Right forelimb (tissue), 1 donor: Measurements from ENCODE around the gene G3BP2.
"Not testable (repeated sequence)": the region's sequence is repeated elsewhere in the genome, so short reads cannot be mapped to it uniquely, and the experiment has no call there.

ENCODE experiments used
- DNase-seq: peaks from one replicate; pipeline ENCODE4 v3.0.0-alpha.2; 2018

G3BP2 gene

DNA sequence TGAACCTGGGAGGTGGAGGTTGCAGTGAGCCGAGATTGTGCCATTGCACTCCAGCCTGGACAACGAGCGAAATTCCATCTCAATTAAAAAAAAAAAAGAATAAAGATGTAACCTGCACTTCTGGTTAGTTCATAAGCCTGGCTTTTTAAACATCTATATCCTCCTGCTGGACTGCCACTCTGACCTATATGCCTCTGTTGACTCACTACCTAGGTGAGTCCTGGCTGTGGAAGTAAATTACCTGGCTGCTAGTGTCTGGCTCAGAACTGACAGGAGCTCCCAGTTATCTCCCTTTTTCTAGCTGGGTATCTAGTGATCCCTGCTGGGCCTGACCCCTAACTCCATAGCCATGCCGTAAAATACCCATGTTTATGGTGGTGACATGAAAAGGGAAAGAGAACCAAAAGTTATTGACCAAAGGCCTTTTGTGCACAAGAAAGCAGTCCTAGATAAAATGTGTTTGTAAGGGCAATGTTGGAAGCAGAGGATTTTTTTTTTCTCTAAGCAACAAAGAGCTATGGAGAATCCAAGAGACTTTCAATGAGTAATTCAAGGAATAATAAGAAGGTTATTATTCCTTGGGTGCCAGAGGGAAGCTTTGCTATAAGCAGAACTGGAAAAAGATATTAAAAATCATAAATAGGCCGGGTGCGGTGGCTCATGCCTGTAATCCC lies 10.4 kb upstream of the G3BP2 start:
- no peak for DNase-seq

DNA sequence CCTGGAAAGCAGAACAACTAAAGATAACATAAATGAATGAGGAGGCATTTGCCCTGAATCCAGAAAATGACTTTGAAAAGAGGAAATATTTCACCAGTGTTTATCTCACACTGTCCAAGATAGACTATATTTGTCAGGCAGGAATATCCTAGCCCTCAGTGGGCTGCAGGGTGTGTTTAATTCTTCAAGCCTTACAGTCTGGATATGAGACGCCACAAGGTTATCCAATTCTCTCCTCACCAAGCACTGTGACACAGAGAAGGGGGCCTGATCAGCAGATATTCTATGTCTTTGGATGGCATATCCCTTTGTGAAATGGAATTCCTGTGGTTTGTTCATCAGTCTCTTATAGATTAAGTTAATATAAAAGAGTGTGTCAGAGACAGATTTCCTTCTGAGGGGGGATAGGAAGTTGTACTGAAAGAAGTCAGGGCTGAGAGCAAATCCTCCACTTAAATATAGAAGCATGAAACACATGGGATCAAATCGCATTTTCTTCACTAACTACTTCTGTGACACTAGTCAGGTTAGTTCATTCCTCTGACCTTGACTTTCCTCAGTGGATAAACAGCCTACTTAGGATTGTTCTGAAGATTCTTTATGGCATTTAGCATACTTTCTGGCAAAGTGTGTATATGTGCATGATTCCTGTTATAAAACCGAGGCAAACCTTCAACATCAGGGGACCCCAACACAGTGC lies 6.8 kb upstream of the G3BP2 start:
- no peak for DNase-seq

DNA sequence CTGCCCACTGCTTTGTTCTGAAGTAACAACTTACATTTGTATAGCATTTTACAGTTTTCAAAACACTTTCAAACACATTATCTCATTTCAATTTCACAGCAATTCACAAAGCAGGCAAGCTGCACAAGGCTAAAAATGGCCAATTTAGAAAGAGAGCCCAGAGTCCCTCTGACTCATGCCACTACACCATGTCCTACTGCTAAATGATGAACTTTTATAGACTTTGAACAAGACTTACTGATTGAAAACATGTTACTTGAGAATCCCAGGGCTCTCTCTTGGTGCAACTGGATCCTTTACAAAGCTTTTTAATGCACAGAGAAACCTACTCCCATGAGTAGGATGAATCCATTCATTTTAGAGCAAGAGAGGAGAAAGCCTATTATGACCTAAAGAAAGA lies 5.8 kb upstream of the G3BP2 start:
- DNase-seq = no peak

DNA sequence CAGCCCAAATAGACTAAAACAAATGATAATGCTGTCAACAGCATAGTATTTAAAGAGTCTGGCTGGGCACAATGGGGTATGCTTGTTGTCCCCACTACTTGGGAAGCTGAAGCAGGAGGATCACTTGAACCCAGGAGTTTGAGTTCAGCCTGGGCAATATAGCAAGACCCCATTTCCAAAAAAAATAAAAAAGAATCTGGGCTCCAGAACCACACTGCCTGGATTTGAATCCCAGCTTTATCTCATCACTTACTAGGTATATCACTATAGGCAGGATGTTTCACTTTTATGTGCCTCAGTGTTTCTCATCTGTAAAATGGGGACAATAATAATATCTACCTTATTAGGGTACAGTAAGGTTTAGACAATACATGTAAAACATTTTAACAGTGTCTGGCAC lies 5.3 kb upstream of the G3BP2 start:
- DNase-seq = no peak

DNA sequence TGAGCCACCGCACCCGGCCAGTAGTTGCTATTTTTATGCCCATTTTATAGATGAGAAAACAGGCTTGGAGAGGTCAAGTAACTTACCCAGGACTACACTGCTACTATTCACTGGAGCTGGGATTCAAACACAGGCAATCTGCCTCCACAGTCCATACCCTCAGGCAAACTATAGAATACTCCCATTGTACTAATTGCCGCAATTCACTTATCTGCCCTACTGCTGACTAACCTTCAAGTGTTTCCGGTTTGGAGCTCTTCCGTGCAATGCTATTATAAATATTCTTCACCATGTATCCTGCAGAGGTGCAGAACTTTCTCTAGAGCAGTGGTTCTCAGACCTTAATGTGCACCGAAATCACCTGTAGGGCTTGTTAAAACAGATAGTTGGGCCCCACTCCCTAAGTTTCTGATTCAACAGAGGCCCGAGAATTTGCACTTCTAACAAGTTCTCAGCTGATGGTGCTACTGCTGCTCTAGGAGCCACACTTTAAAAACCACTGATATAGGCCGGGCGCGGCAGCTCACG lies 1.9 kb upstream of the G3BP2 start:
- DNase-seq = no peak

DNA sequence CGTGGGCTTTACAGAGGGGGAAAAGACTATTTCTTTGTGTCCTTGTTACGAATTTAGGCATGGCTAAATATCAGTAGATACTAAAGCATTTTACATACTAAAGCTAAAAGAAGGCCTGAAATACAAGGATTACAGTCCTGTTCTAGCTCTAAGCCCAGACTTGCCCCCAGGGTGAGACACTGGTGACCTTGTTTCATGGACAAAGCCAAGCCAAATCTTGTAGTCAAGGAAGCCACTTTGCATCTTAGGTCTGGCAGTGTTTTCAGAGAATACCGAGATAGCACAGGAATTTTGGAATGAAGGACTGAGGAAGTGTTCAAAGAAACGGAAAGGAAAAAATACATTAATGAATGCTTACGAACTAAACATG lies 733 bp upstream of the G3BP2 start:
- DNase-seq = no peak

DNA sequence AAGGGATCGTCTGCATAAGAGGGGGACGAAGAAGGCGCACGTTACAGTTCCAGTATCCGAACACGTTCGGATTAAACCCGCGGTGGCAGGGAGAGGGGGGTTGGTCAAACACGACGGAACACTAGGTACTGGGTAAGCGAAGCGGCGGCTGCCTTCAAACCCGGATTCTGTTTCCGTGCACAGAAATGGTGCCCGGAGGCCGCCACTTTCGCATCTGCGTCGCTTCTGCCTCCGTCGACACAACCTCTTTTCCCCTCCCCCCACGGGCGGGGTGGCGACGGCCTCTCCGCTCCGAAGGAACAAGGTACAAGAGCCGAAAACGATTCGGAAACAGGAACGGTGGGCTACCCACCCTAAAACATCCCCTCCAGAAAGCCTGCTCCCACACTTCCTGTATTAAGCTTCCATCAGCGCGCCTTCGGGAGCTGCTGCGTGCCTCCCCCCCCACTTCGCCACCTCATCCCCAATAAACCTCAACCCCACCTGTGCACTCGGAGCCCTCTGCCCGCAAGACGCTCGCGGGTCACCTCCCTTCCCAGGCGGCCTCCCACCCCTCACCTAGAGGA lies 667 bp downstream of the G3BP2 start:
- DNase-seq = peak; percentile 81

DNA sequence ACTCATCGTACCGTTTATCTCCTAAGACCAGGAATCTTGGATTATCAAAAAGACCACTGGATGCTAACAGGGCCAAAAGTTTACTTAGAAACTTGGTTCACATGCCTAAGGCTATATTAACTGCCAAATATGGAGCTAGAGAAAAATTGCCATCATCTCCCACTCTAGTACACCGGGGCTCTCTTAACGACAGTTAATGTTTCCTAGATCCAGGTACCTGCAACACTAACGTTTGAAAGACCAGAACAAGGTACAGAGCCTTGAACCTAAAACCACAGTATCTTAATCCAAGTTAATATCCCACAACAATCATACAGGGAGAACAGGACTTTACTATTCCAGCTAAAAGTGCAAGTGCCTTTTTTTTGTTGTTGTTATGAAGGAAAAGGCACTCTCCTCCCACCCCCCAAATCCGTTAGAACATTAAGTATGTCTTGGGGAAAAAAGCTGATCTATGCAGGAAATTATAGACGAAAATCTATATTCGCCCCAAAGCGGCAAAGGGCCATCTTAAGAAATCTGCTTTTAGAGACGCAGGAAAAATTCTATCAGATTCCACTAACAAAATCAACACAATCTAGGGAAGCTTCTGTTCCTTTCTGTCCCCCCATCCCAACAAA lies 1.3 kb downstream of the G3BP2 start:
- no peak for DNase-seq

DNA sequence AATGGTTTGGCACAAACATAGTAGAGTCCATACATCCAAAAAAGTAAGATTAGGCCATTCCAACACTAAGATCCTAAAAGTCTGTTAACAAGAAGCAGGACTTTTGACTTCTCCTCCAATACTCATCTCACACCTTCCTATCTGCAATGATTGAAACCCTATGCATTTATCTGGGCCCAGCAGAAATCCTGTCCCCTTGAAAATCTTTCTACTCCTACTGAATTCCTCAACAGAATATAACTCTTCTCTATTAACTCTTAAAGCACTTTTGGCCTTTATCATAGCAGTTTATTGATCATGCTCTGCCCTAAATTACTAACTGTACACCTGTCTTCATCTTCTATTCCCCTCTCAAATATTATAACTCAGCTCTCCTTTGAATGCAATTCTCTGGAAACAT lies 4.6 kb downstream of the G3BP2 start:
- no peak for DNase-seq

DNA sequence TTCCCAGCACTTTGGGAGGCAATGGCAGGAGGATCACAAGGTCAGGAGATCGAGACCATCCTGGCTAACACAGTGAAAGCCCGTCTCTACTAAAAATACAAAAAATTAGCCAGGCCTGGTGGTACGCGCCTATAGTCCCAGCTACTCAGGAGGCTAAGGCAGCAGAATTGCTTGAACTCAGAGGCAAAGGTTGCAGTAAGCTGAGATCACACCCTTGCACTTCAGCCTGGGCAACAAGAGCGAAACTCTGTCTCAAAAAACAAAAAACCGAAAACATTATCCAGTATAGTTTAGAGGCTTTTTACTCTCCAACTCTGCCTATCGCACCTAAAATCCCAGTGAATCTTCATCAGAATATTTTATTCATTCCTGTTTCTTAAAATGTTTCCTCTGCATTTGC lies 5.6 kb downstream of the G3BP2 start:
- not testable (repeated sequence) for DNase-seq

DNA sequence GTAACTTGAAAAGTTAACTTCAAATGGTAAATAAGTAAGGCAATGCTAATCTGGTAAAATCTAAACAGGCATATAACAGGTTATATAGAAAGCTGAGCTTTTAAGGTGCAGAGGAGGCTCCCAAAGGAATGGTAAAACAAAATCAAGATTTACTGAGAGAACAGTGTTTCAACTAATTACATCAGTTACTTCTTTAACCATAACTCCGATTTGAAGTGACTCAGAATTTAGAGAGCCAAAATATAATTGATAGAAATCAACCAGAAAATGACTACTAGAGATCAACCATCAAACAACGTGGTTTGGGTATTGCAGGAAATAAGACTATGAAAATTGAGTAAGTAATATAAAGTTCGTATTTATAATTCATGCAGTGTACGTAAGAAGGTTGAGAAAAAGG lies 6.9 kb downstream of the G3BP2 start:
- no peak for DNase-seq

DNA sequence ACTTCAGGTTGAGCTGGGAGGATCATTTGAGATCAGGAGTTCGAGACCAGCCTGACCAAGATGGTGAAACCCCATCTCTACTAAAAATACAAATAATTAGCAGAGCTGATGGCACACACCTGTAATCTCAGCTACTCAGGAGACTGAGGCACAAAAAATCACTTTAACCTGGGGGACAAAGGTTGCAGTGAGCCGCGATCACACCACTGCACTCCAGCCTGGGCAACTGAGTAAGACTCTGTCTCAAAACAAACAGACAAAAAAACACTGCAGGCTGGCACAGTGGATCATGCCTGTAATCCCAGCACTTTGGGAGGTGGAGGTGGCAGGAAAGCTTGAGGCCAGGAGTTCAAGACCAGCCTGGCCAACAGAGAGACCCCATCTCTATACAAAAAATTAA lies 8.6 kb downstream of the G3BP2 start:
- not testable (repeated sequence) for DNase-seq

DNA sequence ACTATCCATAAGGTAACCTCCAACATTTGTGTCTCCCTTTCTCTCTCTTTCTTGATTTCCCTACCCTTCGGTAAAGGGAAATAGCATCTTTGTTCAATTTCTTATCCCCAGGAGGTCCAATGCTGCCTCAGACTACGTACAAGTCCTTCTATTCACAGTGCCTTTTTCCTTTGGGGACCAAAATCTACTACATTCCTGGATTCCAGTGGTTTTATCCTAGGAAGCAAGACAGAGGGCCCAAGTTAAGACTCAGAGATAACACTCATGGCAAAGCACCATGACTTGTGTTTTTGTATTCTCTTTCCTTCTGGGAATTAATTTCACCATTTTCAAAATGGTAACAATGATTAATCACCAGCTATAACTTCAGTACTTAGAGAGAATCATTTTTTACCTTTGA lies 10.6 kb downstream of the G3BP2 start:
- no peak for DNase-seq

DNA sequence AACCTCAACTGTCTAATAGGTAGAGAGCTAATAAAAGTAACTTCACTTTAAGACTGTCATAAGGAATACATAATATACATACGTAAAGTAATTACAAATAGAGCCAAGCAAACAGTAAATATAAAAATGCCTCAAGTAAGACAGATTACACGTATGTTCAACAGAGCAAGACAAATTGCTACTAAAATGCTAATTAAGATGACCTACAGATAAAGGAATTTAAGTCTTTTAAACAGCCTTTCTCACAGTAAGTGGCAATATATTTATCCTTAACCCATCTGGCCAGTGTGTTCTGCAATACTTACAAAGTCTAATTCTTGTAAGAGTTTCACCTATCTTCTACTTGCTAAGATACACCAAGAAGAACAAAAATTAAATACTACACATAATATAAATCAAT lies 12.7 kb downstream of the G3BP2 start:
- no peak for DNase-seq

DNA sequence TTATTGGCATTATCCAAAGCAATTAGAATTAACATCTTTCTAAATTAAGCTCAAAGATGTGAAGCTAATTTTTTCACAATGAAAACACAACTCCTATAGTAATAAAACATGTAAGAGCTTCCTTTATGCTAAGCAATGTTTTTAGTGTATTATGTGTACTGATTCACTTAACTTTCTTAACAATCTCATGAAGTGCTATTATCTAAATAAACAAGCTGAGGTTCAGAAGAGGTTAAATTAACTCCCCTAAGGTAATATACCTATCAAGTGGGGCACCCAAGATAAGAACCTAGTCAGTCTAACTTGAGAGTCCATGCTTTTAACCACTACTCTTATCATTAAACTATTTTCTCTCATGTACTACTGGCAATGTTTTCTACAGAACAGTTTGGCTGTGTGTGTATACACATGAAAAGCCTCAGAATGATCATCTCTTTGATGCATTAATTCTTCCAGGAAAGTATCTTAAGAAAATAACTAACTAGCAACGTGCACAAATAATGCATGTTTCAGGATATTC lies 13.6 kb downstream of the G3BP2 start:
- no peak for DNase-seq

DNA sequence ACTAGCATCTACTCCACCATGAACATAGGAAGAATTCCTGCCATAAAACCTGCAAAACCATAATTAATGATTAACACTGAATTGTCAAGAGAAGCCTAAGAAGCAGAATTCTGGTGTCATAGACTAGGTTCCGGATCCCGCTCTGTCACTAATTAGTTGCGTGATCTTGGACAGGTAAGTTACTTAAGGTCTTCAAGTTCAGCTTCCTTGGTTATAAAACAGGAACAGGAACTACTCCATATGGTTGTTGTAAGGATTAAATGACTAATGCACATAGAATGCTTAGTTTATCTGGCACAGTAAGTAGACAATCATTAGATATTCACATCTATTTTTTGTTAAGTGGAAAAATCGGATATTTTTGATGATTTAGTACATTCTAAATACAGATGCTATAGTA lies 14.3 kb downstream of the G3BP2 start:
- DNase-seq = no peak

DNA sequence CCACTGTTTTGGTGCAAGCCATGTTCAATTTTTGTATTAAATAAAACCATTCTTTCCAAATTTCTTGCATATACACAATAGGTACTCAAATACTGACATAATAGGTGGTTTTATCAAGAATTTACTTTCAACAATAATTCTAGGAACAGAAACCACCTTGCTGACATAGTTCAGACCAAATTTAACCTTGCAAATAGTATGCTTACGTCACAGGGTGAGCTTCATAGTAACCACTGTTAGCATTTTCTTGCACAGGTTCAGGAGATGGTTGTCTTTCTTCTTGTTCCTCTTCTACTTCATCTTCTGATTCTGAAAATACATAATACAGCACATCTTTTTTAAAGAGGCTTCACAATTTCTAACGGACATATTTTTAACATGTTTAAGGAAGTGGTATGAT lies 17.6 kb downstream of the G3BP2 start:
- no peak for DNase-seq

DNA sequence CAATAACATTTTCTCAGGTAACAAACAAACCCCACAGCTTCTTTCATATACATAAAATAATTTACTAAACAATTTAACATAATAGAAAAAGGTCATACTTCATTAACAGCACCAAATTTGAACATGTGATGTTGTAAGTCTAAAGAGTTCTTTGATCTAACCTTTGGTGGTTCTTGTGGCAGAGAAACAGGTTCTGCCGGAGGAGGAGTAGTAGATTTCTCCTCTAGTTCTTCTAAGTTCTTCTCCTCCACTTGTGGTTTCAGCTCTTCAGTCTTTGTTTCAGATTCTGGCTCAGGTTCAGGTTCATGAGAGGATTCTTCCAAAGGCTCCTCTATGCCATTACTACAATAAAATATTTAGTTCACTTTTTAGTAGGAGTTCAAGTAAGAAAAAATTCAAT lies 18.3 kb downstream of the G3BP2 start:
- no peak for DNase-seq

DNA sequence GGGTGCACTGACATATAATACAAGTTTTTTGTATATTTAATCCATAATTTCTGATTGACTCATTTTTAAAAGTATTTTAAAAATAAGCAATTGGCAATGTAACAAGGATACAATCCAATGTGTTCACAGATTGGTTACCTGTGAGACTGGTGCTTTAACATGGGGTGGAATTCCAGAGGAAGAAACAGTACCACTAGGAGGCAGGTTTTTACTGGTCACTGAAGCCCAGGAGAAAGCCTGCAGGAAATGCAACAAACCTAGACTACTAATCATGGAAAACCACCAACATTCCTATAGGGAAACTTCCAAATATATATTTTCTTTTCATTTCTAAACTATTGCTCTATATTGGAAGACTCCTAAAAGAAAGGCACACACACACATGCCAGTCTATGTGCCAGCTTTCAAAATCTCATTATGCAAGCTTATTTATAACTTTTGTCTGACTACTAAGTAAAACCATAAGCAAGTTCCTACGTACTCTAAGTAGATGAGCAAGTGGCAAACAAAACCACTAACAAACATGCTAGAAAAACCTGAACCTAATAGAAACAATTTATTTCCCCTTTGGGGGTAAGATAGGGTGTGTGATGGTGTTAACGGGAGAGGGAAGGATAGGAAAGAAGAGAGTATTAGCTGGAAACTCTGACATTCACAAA lies 19.2 kb downstream of the G3BP2 start:
- no peak for DNase-seq

DNA sequence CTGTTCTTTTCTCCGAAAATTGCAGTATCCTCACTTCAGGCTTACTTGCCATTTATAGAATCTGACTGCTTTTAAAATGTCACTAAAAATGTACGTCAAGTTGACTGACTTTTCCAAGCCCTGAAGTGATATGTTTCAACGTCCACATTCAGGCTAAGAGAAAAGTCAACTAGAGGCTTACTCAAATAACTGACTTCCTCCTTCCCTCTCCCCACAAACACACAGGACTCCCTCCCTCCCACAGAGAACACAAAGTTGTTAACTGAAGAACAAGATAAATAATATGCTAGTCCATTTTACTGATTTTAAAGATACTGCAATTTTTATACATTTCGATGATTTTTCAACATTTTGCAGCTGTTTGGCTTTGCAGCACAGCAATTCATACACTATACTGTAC lies 29.1 kb downstream of the G3BP2 start:
- no peak for DNase-seq

DNA sequence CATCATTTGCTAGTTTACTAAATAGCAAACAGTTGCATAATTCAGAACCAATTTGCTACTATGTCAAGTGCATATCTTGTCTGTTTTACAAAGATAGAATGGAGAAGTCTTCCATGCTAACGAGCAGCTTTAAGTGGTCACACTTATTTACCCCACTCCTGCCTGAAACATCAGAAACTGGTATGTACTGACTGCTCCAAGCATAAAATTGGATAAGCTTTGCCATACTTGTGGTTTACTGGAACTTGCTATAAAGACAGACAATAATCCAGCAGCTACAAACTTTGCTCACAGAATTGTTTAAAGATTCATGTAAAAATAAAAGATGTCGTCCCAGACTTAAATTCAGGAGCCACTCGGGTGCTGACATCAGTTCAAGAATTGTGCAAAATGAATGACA lies 29.6 kb downstream of the G3BP2 start:
- no peak for DNase-seq

DNA sequence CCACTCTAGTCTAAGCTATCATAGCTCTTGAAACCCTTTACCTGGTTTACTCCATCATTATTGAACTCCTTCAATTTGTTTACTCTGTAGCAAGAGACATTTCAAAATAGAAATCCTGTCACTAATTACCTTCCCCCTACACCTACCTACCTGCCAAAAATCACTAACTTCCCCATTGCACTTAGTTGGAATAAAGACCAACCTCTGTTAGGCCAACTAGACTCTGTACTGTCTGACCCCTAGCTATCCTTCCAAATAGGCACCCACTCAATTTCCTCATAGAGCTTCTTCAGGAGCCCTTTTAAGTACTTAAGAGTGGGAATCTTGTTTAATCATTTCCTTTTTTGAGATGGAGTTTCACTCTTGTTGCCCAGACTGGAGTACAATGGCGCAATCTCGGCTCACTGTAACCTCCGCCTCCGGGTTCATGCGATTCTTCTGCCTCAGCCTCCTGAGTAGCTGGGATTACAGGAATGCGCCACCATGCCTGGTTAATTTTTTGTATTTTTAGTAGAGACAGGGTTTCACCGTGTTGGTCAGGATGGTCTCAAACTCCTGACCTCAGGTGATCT lies 34.0 kb downstream of the G3BP2 start:
- no peak for DNase-seq

DNA sequence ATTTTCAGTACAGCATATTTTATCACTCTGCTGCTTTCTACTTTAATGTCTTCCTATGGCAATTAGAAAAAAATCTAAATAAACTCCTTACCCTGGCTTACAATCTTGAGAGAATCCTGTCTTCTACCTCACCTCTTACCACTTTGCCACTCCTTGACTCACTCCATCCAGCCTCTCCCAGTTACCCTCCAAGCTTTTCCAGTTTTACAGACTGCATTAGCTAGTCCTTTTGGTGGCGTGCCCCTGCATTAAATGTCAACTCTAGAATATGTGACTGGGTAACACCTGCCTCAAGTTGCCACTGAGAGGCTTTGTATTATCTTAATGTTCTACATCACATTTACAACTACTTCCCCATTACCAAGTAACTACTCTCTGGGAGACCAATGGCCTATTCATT lies 35.4 kb downstream of the G3BP2 start:
- DNase-seq = no peak
